Right hindlimb (tissue), 1 donor: ENCODE measurements around the gene ZNF532.
"Not testable (repeated sequence)": the region's sequence is repeated elsewhere in the genome, so short reads cannot be mapped to it uniquely, and the experiment has no call there.

Experiments
- DNase-seq: peaks from one replicate; pipeline ENCODE4 v3.0.0-alpha.2; 2018

The ZNF532 gene

GRCh38 chr18:58902961-58903360, 38.3 kb downstream of the ZNF532 start:
- DNase-seq, result no peak

- no peak for DNase-seq
These were observed 38.9 kb downstream of the ZNF532 start for GRCh38 chr18:58903533-58903932.

GRCh38 chr18:58905777-58906428, 41.2 kb downstream of the ZNF532 start:
- DNase-seq, result no peak

- no peak for DNase-seq
These were observed 43.3 kb downstream of the ZNF532 start for GRCh38 chr18:58908006-58908405.

- no peak for DNase-seq
These were observed 44.8 kb downstream of the ZNF532 start for GRCh38 chr18:58909521-58909920.

GRCh38 chr18:58911241-58911640, 46.6 kb downstream of the ZNF532 start:
- no peak for DNase-seq

GRCh38 chr18:58911766-58912165, 47.1 kb downstream of the ZNF532 start:
- peak; percentile 46 for DNase-seq

GRCh38 chr18:58915006-58915799, 50.5 kb downstream of the ZNF532 start:
- no peak for DNase-seq

GRCh38 chr18:58915995-58916394, 51.3 kb downstream of the ZNF532 start:
- DNase-seq, result no peak

GRCh38 chr18:58919934-58920333, 55.3 kb downstream of the ZNF532 start:
- not testable (repeated sequence) for DNase-seq

GRCh38 chr18:58922995-58923394, 58.3 kb downstream of the ZNF532 start:
- no peak for DNase-seq

GRCh38 chr18:58924473-58924872, 59.8 kb downstream of the ZNF532 start:
- no peak for DNase-seq

GRCh38 chr18:58927659-58928058, 63.0 kb downstream of the ZNF532 start:
- no peak for DNase-seq

GRCh38 chr18:58928386-58928785, 63.7 kb downstream of the ZNF532 start:
- DNase-seq, result no peak

- DNase-seq, result no peak
These were observed 64.5 kb downstream of the ZNF532 start for GRCh38 chr18:58929206-58929605.

GRCh38 chr18:58934356-58934755, 69.7 kb downstream of the ZNF532 start:
- no peak for DNase-seq

- no peak for DNase-seq
These were observed 70.4 kb downstream of the ZNF532 start for GRCh38 chr18:58934933-58935577.

- no peak for DNase-seq
These were observed 72.6 kb downstream of the ZNF532 start for GRCh38 chr18:58937071-58937886.

GRCh38 chr18:58937887-58938267, 73.2 kb downstream of the ZNF532 start:
- no peak for DNase-seq

- no peak for DNase-seq
These were observed 76.9 kb downstream of the ZNF532 start for GRCh38 chr18:58941426-58942099.

GRCh38 chr18:58943896-58944295, 79.2 kb downstream of the ZNF532 start:
- no peak for DNase-seq

GRCh38 chr18:58947136-58947732, 82.6 kb downstream of the ZNF532 start:
- DNase-seq, result no peak
